GM19468 (cell line): ENCODE data around the gene MAML1.
"Not testable (repeated sequence)": the region's sequence is repeated elsewhere in the genome, so short reads cannot be mapped to it uniquely, and the experiment has no call there.

ENCODE experiments used
- ATAC-seq: cut with Tn5 transposase; IDR thresholded peaks from one replicate; pipeline ENCODE4 v1.9.1; 2021; ENCODE audit warnings: mild to moderate bottlenecking, moderate library complexity, moderate number of reproducible peaks; ENCODE audit not compliant: unreplicated experiment; ENCODE audit errors: extremely low read depth

MAML1 gene, protein sequence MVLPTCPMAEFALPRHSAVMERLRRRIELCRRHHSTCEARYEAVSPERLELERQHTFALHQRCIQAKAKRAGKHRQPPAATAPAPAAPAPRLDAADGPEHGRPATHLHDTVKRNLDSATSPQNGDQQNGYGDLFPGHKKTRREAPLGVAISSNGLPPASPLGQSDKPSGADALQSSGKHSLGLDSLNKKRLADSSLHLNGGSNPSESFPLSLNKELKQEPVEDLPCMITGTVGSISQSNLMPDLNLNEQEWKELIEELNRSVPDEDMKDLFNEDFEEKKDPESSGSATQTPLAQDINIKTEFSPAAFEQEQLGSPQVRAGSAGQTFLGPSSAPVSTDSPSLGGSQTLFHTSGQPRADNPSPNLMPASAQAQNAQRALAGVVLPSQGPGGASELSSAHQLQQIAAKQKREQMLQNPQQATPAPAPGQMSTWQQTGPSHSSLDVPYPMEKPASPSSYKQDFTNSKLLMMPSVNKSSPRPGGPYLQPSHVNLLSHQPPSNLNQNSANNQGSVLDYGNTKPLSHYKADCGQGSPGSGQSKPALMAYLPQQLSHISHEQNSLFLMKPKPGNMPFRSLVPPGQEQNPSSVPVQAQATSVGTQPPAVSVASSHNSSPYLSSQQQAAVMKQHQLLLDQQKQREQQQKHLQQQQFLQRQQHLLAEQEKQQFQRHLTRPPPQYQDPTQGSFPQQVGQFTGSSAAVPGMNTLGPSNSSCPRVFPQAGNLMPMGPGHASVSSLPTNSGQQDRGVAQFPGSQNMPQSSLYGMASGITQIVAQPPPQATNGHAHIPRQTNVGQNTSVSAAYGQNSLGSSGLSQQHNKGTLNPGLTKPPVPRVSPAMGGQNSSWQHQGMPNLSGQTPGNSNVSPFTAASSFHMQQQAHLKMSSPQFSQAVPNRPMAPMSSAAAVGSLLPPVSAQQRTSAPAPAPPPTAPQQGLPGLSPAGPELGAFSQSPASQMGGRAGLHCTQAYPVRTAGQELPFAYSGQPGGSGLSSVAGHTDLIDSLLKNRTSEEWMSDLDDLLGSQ

DNA sequence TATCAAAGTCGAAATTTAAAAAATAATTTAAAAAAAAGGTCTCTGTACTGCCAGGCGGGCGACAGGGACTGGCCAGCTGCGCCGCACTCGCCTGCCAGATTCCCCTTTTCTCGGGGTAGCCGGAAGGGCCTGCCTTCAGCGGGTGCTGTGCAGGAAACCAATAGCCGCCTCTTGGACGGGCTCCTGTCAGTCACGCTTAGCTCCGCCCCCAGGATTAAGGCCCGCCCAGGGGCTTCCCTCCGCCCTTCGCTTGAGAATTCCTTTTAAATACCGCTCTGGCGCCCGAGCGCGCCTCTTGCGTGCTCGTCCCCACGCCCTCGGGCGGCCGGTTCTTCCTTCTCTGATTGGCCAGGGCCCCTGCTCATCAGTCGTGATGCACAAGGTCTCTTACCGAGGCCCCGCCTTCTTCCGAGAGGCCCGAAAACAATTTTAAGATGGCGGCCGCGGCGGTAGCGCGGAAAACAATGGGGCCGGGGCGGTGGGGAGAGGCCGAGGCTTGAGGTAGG, at the start of gene MAML1:
Gene MAML1, plus strand, starts transcription at position 411 of the 506 bp plus-strand sequence. CDS start 291 bp downstream, outside the sequence.
- ATAC-seq: peak; percentile 96

DNA sequence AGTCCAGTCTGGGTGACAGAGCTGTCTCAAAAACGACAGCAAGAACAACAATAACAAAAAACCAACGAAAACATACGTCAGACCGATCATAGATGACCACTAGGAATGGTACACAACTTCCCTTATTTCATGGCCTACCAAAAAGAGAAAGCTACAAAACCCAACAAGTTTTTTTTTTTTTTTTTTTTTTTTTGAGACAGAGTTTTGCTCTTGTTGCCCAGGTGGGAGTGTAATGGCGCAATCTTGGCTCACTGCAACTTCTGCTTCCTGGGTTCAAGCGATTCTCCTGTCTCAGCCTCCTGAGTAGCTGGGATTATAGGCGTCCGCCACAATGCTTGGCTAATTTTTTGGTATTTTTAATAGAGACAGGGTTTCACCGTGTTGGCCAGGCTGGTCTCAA, 43.4 kb upstream of the MAML1 start:
- ATAC-seq: not testable (repeated sequence)

DNA sequence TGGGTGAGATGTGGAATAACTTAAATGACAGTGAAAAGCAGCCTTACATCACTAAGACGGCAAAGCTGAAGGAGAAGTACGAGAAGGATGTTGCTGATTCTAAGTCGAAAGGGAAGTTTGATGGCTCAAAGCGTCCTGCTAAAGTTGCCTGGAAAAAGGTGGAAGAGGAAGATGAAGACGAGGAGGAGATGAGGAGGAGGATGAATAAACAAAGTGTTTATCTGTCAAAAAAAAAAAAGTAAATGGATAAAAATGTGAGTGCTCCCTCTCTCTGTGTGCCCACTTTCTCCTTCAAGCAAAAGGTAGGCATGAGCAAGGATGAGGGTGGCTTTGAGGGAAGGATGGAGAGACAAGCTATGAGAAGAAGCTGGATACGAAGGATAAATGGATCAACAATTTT, 38.1 kb upstream of the MAML1 start:
- ATAC-seq: no peak

DNA sequence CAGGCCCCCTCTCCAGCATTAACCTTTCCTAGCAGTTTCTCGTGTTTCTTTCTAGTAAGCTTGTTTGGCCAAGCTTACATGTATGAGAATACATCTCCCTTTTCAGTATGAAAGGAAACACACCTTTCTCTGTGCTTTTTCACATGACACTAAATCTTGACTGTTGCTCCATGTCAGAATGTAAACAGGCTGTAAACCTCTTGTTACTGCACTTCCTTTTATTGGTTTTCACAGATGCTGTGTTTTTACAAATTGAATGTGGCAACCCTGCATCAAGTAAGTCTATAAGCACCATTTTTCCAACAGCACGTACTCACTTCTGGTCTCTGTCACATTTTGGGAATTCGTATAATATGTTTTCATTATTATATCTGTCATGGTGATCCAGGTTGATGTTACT, 36.0 kb upstream of the MAML1 start:
- ATAC-seq: no peak

DNA sequence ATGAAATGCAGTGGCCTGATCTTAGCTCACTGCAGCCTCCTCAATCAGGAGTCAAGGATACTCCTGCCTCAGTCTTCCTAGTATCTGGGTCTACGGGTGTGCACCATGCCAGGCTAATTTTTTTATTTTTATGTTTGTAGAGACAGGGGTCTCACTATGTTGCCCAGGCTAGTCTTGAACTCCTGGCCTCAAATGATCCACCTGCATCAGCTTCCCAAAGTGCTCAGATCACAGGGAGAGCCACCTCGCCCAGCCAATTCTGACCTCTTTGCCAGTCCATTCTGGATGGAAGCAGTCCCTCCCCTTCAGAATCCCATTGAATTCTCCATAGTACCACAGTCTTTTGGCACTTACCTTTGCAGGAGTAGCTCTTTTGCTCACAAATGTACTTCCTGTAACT, 35.5 kb upstream of the MAML1 start:
- ATAC-seq: no peak

DNA sequence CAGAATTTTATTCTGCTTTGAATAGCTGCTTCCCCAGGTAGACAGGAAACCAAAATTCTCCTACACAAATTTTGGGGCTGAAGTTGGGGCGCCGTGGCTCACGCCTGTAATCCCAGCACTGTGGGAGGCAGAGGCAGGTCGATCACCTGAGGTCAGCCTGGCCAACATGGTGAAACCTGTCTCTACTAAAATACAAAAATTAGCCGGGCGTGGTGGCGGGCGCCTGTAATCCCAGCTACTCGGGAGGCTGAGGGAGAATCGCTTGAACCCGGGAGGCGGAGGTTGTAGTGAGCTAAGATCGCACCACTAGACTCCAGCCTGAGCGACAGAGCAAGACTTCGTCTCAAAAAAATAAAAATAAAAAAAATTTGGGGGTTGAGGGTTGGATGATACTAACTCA, 35.1 kb upstream of the MAML1 start:
- ATAC-seq: not testable (repeated sequence)

DNA sequence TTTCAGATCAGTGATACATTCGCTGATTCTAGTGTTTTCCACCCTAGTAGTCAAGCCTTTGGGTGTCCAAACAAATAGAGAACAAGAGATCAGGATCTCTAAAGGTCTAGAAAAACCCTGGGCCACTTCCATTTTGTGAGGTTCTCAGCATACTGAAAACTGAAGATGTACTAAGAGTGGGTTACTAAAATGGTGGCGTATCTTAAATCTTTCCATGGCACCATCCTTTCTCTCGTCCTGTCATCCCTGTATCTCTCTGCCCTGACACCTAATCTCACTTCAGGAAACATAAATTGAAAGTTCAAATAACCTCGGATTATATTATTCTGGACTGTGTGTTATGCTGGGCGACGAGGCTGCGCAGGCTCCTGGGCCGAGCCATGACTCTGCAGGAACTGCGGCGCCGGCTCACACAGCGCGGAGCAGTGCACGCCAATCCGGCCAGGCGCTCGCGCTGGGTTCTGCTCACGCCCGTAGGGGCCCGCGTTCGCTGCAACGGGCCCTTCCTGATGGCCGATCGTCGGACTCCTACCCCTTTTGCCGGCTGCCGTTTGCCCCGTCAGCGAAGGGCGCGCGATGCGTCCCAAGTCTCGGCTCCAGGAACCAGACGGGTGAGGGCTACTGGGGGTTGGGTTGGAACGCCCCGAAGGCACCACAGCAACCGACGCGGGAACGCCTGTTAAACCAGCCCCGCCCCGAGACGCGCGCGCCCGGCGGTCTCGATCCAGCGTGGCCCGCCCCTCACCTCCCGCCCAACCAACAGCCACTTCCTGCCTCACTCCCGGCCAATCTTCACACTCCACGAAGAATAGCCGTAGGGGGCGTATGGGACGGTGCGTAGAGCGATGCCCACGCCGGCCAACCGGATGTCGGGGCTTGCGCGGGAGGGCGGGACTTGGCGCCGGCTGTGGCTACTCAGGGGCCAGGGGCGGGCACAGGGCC, 34.4 kb upstream of the MAML1 start:
- peak; percentile 88 for ATAC-seq

DNA sequence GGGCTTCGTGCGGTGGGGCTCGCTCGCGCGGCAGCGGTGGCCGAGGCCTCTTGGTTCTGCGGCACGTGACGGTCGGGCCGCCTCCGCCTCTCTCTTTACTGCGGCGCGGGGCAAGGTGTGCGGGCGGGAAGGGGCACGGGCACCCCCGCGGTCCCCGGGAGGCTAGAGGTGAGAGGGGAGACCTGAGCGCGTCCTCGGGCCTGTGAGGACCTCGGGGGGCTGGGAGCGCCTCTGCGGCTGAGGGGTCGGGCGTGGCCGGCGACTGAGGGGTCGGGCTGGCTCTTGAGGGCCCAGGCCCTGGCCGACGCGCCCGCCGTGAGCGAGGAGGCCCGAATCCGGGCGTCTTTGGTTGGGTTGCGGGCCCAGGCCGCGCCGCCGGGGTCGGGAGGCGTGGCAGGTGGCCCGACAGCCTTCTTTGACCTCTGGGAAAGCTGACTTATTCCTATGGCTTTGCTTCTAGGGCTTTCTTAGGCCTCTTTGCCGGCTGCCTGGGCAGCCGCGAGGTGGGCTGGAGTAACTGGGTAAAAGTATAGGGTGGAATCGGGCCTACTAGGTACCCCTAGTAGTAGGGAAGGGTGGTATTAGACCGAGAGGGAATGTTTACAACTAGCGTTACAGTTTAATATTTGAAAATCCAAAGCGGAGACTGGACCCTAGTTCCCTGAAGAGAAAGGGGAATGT, 33.5 kb upstream of the MAML1 start, which contains the start of gene CANX:
Gene CANX, plus strand, starts transcription at position 33 of the 681 bp plus-strand sequence. CDS start 6,715 bp downstream, outside the sequence.
- no peak for ATAC-seq

DNA sequence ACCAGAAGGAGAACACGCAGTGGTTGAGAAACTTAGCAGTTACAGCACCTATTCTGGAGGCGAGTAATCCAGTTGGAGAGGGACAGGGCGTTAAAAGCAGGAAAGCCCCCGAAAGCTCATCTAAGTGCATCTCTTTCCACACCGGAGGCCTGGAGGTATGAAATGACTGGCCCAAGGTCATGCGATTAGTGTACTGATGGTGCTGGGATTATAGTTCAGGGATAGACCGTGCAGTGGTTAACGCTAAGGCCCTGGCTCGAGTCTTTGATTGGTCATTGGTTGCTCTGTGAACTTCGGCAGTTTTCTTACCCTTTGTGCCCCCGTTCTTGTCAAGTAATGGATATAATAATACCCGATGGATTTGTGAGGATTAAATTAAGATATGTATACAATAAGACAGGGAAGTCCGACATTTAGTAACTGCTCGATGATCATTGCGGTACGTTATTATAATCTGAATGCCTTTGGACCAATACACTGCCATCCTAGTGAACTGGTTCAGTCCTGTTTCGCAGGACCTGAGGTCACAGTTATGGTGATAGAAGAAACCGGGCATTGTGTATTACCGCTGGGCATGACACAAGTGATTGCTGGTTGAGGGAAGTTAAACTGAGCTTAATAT, 32.9 kb upstream of the MAML1 start:
- ATAC-seq: no peak

DNA sequence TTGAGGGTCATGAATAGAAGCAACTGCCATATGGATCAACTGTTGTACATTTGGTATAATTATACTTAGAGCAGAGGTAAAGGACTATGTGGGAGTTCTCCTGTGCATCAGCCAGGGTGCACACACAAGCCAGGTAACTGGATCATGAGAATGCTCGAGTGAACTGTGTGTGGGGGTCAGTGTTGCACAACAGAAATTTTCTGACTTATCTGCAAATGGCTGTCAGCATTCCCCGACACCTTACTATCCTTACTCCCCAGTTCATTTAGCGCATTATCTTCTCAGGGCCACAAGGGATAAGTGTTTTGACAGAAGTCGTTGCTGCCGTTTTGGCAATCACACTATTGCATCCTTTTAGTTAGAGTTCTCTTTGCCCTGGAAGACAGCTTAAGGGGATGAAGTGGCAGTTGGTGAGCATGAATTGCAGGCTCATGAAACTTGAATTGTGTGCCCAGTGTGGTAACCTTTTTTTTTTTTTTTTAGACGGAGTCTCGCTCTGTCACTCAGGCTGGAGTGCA, 32.2 kb upstream of the MAML1 start:
- ATAC-seq: no peak

DNA sequence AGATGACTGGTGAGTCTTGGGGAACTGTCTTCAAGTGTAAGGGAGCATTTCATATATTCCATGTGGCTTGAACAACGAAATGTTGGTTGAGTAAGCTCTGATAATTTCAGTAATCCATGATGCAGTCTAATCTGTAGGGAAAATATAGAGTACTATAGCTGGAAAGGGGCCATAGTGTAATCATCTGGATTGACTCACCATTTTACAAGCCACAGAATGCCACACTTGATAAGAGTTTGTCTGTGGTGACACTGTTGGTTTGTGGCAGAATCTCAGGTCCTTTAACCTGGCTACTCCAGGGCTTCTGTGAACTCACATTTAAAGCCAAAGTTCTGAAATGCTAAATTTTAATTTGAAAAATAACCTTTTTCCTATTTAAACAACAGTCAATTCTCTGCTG, 16.3 kb upstream of the MAML1 start:
- ATAC-seq: no peak

DNA sequence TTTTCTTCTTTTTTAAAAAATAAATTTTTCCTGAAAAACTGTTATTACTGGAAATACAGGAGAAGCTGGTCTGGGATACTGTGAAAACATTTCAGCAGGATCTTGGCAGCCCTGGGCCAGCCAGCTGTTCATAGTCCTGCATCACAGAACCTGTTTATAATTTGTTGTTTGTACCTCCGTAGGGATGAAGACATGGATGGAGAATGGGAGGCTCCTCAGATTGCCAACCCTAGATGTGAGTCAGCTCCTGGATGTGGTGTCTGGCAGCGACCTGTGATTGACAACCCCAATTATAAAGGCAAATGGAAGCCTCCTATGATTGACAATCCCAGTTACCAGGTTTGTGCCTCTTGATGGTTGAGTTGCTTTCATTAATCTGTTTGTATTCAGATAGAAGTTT, 12.4 kb upstream of the MAML1 start:
- no peak for ATAC-seq

DNA sequence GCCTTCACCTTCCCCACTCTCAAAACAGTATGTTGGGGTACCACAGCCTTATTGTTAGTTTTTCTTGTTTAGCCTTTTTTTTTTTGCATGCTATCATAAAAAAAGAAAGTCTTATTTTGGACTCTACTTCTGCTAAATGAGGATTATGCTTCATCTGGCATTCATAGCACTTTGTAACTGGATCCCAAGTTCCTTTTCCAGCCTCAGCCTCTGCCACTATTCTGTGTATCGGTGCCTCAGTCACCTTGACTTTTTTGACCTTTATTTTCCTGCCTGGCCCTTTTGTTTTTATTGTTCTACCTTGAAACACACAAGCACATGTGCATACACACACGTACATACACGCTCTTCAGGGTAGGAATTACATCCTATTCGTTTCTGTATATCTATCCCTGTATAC, 8.5 kb upstream of the MAML1 start:
- ATAC-seq: no peak

DNA sequence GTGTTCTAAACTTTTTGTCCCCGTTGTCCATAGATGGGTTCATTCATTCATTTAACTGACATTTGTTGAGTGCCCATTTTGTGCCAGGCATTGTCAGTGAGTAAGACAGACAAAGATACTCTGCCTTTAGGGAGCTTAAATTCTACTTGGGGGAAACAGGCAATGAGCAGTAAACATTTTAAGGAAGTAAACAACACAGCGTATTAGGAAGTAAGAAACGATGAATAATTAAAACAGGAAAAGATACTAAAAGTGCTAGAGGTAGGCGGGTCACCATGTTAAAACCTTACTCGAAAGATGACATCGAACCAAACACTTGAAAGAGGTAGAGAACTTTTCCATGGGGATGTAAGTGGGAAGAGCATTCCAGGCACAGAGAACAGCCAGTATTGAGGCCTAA, 5.5 kb upstream of the MAML1 start:
- no peak for ATAC-seq

DNA sequence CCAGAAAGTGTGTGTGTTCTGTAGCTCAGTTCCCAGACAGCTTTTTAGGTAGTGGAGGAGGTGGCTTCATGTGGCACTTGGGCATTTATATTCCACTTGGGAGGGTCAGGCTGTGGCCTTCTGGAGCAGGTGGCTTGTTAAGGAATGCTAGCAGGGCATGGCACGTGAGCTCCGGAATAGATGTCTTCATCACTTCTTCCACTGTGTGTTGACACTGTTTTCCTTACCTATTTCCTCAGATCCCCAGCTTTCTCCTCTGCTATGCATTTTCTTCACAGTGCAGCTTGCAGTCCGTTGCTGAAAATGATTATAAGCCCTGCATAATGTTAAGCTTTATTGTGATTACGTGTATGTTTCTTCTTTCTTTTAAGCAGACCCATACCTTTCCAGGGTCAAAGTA, 3.3 kb upstream of the MAML1 start:
- no peak for ATAC-seq

DNA sequence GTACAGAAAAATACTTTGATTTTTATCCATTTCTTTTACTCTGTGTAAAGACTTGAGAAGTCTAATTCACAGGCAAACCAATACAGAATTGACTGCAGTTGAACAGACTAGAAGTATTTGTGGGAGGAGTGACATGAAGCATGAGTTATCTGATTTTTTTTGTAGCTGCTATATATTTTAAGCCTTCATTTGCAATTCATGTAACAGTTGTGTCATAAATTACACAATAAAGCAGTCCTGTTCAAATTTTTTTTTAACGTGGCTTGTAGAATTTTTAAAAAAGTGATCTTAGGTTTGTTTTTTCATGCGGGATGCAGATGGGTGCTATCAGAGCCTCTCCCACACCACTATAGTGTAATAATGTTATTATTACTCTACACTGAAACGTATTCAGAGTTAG, 2.9 kb upstream of the MAML1 start:
- ATAC-seq: no peak

DNA sequence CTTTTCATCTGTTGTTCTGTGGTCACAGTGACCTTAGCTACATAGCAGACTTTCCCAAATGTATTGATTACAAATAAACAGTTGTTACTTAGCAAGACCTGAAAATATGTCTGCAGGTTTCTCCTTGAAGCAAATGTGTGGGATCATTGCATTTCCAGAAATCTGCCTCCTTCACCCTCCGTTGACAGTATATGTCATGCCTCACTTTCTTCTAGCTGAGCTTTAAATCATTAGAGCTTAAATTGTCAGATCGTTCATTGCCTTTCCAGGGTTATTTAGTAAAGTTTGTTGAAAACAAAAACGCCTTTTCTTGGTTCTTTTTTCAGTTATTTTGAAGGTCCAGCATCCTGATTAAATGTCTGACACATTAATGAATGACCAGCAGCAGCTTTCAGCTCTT, 2.3 kb upstream of the MAML1 start:
- no peak for ATAC-seq

DNA sequence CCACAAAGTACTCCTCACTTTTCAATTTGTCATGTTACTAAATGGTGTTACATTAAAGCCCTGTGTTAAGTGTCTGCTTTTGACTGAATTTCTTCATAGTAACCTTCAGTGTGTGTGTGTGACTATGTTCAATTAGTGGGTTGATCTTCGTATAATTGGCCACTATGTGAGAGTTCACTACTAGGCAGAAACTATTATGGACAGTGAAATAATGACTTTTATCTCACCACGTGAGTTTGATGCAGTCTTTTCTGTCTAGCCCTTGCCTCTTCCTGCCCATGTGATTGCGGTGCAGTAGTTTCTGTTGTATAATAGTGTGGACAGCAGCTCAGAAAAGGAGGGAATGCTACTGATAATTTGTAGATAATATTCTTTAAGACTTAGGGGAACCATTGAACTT, 1.8 kb upstream of the MAML1 start:
- ATAC-seq: no peak
